DMS53 treated with DMSO at 0.1 percent for 48 hours (cell line): ENCODE measurements around the gene GRHL3.

Source experiments
- DNase-seq: peaks from one replicate; lab custom pipeline; 2025; ENCODE audit not compliant: unreplicated experiment; lab: John Stamatoyannopoulos, UW

Gene GRHL3

DNA sequence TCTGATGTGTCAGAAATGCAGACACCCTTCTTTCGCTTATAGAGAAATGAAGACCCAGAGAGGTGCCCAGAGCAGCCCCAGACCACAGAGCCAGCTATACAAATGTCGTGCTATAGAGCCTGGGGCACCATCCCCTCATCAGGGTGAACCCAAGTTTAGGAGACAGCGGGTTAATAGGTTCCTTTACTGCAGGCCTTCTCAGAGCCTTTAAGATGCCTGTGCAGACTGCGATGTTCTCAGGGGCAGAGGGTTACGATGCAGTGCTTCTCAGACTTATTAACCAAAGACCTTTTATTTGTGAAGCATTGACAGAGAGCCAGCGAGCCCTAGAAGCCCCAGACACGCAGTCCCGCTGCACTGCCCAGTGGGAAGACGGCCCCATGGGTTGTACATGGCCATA lies 47.5 kb downstream of the GRHL3 start:
- DNase-seq: no peak

DNA sequence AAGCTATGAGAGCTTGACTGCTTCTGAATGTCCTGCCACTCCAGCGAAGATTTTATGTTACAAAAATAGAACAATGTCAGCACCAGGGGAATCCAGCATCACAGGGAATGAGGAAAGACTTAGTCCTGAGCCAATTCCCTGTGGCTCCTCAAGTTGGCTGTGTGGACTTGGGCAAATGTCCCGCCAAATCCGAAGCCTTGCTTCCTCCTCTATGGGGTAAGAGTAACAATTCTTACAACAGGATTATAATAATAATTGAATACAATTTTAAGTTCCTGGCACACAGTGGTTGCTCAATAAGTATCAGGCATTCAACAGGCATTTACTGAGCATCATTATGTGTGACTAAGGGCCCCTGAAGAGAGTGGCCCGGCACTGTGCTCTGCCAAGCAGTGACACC lies 50.0 kb downstream of the GRHL3 start:
- no peak for DNase-seq

DNA sequence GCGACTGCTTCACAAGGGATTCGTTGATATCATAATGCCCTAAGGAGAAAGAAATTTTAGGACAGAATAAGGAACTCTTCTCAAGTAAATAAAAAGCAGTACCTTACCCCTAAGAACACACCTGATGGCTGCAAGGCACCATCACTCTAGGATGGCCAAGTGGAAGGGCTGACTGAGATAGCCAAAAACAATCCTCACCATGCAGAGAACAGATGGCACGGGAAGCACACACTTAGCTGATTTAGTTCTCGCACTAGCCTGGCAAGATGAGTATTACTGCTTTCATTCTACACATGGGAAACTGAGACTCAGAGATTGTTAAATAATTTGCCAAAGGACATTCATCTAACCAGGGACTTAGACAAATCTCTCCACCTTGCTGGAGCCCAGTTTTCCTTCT lies 50.6 kb downstream of the GRHL3 start:
- DNase-seq: no peak

DNA sequence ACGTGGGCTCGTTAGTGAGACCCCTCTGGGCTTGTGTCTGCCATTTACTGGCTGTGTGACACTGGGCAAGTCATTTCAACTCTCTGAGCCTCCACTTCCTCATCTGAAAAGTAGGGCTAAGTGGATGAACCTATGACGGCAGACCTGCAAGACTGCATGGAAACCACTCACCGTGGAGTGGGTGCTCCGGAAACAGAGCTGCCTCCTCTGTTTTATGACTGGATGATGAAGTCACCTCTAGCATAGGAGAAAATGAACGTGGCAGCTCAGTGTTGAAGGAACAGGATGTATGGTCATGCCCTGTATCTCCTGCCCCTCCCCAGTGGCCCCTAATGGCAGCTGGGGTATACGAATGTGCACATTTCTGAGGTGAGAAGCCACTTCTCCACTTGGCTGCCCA lies 53.9 kb downstream of the GRHL3 start:
- no peak for DNase-seq

DNA sequence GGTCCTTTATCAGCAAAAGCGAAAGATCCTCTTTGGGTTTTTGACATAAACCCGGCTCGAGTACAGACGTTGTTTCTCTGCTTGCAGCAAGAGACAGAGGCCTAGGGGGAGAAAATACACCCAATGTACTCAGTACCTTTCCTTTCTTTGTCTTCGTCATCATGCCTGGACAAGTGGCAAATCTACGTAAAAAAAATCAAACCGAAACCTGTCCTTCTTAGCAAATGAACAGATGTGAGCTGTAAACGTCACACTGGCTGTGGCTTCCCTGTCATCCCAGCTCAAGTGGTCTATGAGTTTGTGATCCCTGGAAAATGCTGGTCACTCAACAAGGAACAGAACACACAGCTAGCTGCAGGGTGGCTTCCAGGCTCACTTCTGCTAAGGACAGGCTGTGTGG lies 54.6 kb downstream of the GRHL3 start:
- no peak for DNase-seq

DNA sequence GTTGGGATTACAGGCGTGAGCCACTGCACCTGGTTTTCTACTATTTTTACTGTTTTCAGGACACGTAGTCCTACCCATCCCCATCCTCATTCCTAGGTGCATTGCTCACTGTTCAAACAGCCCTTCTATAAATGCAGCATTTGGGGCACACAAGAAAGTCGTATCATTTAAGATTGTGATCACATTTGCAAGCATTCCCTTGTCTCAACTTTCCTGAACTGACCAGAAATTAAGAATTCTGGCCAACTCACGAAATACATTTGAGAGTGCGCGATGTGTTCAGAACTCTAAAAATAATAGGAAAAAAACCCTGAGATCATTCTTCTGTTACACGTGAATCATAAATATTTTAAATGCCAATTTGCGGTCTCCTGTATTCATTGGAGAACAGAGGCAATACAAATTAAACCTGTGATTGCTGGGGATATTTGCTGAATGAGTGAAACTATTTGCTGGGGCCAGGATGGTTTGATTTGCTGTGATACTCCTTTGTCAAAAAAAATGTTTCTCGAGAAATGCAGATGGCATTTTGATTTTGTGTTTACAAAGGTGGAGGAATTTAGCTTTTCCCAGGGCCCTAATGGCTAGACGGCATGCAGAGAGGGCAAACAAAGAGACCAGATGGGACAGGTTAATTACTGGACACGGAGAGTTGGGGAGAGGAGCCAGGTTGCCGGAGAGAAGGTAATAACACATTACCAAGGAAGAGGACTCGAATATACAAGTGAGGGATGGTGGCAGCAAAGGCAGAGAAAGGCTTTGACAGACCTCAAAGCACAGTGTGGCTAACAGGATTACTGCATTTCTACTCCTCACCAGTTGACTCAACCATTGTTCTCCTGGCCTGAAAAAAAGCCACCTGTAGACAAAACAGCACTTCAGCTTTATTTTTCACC lies 56.0 kb downstream of the GRHL3 start:
- DNase-seq: no peak

DNA sequence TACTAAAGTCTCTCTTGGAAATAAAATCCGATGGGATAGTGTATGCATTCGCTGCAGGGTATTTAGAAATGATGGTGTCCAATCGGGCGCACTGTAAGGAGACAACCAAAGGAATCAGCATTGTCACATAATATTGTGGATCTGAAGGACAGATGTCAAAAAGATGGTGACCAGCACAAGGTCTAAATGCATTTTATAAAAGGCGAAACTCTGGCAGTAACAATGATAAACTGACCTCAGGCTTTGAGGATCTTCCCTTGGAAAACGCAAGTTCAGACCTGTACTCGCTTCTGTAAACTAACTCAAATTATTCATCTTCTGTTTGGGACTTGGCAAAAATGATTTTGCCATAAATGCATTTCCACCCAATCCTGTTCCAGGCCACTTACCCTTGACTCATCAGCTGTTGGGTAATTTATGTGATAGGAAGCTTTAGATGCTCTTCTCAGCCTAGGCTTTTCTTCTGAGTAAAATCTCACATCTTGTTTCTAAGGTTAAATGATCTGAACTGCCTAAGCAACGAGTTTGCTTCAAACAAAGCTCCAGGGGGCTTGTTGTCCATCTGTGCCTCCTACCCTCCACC lies 60.7 kb downstream of the GRHL3 start:
- no peak for DNase-seq

DNA sequence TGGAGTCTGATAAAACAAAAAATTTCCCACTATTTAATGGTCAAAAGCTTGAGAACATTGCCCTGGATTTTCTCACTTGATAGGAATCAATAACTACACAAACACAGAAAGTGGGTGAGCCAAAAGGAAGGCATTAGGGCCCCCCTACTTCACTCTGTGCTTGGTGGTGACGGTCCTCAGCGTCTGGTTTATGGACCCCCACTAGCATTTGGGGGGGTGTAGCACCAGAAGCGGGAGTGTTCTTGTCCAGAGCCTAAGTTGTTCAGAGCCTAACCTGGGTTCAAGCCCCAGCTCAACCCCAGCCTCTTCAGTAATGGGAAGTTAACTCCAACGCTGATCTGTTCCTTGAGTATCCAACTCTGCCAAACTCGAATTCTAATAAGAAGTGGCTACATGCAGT lies 61.4 kb downstream of the GRHL3 start:
- DNase-seq: no peak

DNA sequence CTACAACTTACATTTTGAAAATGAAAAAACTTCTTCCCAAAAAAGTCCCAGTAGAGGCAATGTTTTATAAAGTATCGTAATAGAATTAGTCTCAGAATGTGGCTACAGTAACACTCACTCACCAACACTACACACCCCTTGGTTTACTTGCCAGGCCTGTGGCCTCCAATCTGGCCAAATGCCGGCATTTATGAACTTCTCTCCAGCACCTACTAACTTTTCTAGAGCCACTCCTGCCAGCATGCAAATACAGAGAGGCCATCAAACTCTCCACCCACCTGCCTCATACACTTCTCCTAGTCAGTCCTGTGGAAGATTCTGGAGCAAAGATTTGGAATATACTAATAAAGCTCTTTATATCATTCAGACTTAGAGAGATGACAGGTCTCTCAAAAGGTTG lies 62.1 kb downstream of the GRHL3 start:
- no peak for DNase-seq

DNA sequence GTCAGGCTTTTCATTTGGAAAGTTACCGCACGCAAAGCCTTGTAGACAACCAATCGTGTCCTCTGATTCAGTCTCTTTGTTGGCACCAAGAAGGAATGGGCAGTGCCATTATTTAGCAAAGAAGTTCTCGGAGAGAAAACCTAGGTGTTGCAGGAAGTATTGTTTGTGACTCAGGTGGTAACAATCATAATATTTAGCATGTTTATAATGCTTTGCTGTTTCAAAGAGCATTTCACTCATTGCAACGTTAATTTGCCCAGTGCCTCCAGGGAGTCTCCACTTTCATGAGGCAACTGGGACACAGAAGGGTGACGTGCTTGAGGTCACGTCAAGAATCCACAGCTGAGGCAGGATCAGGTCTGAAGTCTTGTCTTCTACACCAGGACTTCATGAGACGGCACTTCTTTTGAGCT lies 63.0 kb downstream of the GRHL3 start:
- no peak for DNase-seq

DNA sequence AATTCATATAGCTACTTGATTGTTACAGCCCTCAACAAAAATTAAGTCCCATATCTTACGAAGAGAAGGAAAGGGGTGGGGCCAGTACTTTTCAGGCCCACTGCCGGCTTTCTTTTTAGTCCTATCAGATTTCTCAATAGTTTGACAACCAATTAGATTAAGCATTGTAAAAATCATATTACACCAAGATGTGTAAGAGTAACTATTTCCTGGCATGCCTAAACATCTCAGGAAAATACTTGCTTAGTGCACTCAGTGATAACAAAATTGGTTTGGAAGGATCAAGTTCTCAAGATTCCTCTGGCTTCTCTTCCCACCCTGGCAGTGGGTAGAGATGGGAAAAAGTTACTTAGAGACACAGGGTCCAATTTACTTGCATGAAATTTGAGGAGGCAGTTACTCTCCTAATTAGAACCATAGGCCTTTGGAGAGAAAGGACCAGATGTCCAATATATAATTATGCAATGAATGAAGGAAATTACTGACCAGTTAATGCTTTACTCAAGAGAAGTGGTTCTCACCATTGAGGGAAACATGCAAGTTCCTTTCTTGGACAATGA lies 64.3 kb downstream of the GRHL3 start:
- no peak for DNase-seq

DNA sequence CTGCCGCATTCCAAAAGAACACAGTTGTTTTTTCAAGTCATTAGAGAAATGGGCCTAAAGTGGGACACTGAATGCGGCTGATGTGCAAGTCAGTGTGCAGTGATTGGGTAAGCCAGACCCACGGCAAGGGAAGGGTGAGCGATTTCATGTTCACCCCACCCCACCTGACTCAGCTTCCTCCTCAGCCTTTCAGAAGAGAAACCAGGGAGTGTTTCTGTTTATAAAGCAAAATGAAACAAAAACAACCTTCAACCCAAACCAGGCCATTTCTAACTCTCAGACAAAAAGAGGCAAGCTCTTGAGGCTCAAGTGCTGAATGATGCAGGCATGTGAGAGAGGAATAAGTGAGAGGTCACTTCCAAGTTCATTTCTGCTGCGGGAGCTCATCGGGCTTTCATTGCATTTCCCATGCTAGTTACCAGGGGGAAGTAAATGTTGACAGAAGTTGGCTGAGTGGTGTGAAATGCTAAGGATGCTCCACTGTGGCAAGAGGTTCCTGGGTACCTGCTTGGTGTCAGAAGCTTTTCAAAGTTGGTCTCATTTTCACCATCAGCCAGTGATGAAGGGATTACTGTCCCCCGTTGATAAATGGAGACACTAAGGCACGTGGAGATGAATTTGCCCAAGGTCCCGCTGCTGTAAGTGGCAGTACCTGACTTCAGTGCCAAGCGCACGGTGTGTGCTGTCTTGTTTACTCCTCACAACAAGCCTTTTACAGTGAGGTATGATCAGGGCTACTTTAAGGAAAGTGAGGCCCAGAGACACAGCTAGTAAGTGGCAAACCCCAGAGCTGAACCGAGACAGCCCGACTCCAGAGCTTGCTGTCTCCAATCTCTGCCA lies 65.3 kb downstream of the GRHL3 start:
- no peak for DNase-seq

DNA sequence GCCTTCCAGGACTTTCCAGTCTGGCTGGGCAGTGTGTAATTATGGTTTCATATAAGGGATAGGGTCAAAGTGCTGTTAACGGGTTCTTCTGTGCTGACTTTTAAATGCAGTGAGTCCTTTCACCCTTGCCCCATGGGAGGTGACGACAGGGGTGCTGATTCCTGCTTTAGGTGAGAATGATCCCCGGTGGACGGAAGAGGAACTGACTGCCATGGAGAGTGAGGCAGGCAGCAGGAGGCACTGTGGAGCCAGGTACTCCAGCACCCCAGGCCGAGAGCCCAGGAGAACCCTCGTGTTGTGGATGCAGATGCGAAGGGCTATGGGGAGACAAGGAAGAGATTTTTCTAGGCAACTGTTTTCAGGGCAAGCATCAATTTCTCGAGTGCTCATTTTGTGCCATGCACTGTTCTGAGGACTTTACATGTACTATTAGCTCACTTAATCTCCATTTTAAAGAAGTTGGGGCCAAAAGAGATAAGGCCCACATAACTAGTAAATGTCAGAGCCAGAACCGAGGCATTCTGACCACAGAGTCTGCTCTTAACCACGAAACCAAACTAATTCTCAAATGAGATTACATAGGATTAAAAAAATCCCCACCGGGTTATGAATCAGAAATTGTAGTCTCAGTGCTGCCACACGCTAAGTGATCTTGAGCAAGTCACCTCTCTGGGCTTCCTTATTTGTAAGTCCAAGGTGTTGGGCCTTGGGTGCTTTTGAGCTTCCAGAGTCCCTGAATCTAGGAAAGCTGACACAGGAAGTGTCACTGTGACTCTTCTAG lies 66.2 kb downstream of the GRHL3 start:
- no peak for DNase-seq

DNA sequence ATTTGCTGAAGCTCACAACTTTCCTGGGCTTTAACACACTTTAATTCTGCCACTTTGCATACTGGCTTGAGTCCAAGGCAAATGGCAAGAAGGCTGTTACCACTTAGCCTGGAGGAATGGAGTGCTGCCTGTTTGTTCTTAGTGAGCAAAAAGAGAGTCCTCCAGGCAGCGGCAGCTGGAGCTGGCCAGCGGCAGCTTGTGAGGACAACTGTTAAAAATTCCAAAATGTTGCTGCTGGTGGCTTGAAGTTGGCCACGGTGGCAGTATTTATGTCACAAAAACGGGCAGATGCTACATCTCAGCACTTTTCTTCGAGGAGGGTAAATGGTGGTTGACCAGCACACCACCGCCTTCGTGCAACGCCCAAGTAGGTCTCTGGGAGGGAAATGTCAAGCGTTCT lies 67.1 kb downstream of the GRHL3 start:
- no peak for DNase-seq

DNA sequence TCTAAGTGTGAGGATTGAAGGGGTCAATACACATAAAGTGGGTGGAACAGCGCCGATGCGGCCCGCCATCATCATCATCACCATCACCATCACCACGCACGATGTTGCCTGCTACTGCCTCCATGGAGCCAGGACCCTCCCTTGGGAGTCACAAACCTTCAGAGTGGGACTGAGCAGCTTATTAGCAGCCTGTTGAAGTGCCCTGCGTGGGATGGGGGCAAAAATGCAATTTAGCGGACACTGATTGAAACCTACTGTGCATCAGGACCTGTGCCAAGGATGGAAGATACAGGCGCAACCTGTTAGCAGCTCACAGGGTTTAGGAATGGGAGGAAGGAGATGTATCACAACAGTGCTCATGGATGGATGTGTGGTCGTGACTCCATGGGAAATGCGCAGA lies 67.8 kb downstream of the GRHL3 start:
- no peak for DNase-seq

DNA sequence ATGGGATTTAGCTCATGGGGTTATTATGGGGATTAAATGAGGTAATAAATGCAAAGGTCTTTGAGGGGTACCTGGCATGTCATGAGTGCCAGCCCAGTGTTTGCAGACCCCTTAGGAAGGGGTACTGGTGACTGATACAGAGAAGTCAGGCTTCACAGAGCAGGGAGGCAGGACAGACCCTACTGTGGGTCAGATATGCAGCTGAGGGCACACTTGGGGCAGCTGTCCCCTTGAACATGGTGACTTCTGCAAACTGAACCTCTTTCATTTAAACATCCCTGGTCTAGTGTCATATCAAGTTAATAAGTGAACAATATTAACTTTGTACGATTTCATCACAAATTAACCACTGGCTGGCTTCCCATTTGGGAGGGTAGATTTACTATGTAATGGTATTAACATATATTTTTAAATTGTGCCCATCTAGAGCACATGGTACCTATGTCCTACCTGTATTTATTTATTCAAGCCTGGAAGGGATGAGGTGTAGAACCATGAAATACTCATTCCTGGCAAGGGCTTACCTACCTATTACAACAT lies 68.5 kb downstream of the GRHL3 start:
- no peak for DNase-seq

DNA sequence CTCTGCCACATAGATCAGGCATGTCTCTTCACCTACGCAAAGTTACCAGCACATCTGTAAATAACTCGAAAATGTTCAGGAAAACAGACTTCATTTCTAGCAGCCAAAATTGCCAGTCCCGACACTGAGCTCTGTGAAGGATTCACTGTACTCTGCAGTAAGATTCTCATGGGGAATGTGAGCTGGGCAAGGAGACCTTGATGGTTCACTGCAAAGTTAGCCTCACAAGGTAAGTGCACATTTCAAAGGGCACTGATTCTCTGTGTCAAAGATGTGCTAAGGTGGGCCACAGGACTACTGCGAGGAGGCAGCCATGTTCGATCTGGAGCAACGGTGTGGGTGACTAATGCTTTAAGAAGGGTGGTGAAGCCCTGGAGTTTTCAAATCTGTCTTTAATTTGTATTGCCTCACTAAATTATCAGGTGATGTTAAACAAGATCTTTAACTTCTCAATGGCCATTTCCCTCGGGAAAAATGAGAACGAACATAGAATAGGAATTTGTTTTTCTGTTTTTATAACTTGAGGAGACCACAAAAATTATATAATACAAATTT lies 69.3 kb downstream of the GRHL3 start:
- DNase-seq: no peak

DNA sequence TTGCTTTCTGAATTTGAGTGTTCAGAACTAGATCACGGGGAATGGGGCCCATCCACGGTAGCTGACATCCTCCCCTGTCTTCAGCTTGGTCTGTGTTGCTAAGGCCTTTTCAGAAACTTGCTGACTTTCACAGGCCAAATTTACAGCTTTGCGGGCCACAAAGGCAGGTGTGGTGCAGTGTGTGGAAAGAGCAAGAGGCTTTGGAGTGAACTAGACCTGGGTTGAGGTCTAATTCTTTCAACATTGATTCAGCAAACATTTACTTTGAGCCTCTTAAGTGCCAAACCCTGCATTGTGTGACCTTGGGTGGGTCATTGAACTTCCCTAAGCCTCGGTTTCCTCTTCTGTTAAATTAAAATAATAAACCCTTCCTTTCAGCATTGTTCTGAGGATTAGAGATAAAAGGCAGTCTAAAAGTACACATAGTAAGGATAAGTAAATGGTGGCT lies 70.1 kb downstream of the GRHL3 start:
- DNase-seq: no peak

DNA sequence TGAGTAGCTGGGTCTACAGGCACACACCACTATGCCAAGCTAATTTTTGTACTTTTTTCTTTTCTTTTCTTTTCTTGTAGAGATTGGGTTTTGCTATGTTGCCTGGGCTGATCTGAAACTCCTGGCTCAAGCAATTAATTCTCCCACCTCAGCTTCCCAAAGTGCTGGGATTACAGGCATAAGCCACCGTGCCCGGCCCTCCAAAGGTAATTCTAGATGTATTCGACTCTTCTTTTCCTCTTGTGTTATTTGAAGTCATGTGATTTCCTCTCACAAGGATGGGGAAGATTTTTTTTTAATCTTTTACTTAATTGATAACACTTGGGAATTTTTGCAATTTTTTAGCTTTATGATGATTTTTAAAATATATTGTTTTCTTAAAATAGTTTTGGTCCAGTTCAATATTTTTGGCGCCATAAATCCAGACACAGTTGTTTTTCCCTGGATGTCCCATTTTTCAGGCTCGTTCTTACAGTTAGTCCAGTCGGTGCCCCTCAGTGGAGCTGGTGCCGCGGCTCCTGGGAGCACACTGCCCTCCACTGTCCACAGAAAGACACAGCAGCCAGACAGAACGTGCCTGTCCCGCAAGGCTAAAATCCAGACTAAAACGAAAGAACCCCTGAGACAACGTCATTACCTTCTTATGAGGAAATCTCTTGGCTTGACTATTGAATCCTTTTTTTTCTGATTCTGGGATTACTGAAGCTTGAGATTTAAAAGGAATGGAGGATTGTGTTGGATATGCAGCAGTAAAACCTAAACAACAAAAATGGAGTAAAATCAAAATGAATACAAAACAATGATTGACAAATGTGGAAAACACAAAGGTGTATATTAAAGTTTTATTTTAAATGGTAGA lies 72.0 kb downstream of the GRHL3 start:
- DNase-seq: peak; percentile 64
